GM12872 (cell line): ENCODE data around the gene SPATA9.
A peak's percentile ranks its signal among the peaks of the same experiment; 100 is the strongest.

Source experiments
- TF ChIP-seq, protein P1 (sequence below): IDR thresholded peaks from 3 replicates; pipeline ENCODE4 v1.5.1; 2011; ENCODE audit warnings: low read depth, mild to moderate bottlenecking, low read length, moderate library complexity; ENCODE audit not compliant: insufficient read depth

SPATA9 gene

DNA sequence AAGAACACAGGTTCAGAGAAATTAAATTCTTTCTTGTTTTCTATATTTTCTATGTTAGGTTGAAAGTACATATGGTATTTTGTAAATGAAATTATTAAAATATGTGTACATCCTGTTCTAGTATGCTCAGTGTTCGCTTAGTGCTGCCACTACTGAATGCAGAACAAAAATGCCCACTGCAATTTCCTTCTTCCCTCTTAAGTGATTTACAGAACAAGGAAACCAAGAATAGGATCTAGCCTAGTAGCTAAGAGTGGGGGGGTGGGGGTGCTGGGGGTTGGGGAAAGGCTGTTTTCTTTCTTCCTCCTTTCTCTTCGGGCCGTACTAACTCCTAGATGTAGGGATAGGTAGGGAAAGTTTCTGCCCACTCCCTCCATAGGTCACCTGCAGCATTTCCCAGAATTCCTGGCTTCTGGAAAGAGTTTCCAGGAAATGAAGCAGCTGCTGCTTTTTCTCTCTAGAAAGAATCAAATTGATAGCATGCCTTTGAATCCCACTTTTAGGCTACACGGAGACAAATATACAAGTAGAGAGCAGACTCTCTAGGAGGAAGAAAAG is 15.7 kb downstream of the SPATA9 start:
- TF ChIP-seq, protein P1, sequence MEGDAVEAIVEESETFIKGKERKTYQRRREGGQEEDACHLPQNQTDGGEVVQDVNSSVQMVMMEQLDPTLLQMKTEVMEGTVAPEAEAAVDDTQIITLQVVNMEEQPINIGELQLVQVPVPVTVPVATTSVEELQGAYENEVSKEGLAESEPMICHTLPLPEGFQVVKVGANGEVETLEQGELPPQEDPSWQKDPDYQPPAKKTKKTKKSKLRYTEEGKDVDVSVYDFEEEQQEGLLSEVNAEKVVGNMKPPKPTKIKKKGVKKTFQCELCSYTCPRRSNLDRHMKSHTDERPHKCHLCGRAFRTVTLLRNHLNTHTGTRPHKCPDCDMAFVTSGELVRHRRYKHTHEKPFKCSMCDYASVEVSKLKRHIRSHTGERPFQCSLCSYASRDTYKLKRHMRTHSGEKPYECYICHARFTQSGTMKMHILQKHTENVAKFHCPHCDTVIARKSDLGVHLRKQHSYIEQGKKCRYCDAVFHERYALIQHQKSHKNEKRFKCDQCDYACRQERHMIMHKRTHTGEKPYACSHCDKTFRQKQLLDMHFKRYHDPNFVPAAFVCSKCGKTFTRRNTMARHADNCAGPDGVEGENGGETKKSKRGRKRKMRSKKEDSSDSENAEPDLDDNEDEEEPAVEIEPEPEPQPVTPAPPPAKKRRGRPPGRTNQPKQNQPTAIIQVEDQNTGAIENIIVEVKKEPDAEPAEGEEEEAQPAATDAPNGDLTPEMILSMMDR, result no peak

DNA sequence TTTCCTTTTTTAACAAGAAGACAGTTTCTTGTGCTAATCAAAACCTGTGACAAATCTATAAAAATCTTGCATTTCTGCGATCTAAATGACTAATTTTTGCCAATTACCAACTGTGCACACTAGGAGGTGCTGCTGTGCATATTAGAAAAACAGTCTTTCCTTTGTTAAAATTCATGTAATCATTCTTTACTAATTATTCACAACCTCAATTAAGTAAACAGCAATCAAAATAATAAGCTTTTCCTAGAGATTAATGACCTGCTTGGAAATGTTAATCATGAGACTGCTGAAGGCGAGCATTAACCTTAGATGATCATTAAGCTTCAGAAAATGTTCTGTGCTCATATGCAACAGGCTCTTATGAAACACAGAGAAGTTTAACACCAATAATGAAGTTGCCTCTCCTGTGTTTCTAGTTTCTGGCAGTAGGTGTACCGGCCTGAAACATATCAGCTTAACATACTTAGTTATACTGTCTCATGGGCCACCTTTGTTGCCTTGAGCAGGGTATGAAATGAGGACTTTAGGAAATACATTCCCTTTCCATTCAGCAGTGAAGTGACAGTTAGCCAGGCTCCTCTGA is 18.5 kb downstream of the SPATA9 start:
- TF ChIP-seq, protein P1, result peak; percentile 73

DNA sequence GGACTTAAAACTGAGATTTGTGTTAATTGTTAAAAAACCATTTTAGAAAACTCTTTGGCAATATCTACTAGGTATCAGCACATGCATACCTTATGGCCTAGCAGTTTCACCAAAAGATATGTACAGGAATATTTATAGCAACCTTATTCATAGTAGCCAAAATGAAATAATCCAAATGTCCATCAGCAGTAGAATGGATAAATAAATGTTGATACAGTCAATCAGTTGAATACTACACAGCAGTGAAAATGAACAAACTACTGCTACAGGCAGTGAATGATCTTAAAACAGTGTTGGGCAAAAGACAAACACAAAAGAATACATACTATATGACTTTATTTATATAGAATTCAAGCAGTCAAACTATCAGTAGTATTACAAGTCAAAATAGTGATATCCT is 19.8 kb downstream of the SPATA9 start:
- TF ChIP-seq, protein P1, result no peak

DNA sequence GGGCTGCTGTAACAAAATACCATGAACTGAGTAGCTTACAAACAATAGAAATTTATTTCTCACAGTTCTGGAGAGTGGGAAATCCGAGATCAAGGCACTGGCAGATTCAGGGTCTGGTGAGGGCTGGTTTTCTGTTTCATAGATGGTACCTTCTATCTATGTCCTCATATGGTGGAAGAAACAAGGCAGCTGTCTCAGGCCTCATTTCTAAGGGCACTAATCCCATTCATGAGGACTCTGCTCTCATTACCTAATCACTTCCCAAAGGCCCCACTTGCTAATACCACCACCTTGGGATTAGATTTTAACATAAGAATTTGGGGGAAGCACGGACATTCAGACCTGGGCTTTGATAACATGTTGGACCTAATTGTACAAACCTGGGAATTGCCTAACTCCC is 22.7 kb downstream of the SPATA9 start:
- TF ChIP-seq, protein P1, result no peak

DNA sequence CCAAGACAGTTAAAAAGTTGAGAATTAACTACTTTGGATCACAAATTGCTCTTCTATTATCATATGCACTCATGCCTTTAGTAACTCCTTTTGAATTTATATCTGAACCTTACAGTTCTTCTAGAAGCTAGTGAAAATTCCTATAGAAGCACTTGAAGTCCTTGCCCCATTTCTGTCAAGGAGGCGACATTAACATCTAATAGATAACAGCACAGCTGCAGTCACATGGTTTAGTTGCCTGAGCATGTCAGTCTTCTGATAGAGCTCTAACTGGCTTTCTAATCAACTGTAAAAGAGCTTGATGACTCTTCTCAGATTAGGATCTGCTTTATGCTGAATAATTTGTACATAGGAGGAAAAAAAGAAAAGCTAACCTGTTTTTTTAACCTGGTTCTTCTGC is 27.2 kb downstream of the SPATA9 start:
- TF ChIP-seq, protein P1, result no peak

DNA sequence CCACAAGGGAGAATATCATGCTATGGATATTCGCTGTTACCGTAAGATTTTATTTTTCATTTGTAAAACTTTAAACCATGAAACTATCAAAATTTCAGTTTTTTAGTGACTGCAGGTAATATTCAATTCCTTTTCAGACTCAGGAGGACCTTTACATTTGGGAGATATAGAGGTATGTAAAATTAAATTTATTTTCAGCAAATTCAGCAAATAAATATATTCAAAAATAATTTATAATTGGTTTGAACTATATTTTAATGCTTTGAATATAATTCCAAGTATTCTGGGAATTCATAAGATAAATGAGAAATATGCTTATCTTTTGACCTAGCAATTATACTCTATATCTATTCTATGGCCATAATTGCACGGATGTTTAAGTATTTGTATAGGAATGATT is 28.6 kb downstream of the SPATA9 start:
- TF ChIP-seq, protein P1, result no peak

DNA sequence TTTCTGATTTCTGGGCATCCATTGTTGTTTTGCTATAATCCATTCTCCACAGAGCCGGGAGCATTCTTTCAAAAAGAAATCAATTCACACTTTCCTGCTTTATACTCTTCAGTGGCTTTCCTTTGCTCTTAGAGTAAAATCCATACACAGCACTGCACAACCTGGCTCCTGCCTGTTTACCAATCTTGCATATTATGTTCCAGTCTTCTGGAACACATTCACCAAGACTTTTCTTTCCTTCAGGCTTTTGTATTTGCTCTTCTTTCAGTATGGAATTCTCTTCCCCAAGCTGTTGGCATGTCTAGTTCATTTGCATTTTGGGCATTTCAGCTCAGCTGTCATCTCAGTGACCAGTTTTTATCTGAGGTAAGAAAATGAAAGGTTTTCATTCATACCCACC is 29.9 kb downstream of the SPATA9 start:
- TF ChIP-seq, protein P1, result no peak
